NT2/D1 (cell line): ENCODE data around the gene SH3RF1.

Experiments
- SUZ12 ChIP-seq: IDR thresholded peaks from 2 replicates; pipeline ENCODE4 v1.6.1; 2011; ENCODE audit not compliant: insufficient read length, insufficient read depth; ENCODE audit errors: extremely low read depth
- ZNF274 ChIP-seq: IDR thresholded peaks from 2 replicates; pipeline ENCODE4 v1.6.1; 2011; ENCODE audit warnings: mild to moderate bottlenecking, low read depth, low read length

DNA sequence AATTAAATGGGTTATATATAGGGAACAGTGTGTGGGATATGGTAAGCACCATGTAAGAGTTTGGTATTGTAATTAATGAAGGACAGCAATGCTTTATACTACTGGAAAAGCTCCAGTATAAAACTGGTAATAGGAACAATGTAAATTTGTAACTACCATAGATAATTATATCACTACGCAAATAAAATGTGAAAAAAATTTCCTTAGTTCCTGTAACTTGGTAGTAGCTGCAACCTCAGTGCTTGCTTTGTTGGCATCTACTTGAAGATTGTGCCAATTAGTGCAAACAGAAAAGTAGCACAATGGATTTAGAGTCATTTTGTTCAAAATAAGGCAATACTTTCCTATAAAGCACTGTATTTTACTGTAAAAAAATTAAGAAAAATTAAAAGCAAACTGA is 34.4 kb upstream of the SH3RF1 start:
- TF ChIP-seq SUZ12 (no peak), ZNF274 (no peak)
